GM23248 (cell line): ENCODE results near the gene SUSD6. TPM values are rescaled to one million over a fixed set of nuclear protein-coding genes. Genes with fewer than 3 reads are reported as not detected.
A peak's percentile ranks its signal among the peaks of the same experiment; 100 is the strongest.

Experiments used
- DNase-seq: peaks from one replicate; pipeline ENCODE4 v3.0.0-alpha.2; 2015
- H2AFZ ChIP-seq: fragments of 200-600 bp; sonication (generic); 2 replicates; pipeline ENCODE4 v1.6.1; 2016; ENCODE audit warnings: antibody characterized with exemption
- H3F3A ChIP-seq: fragments of 200-600 bp; sonication (generic); 2 replicates; pipeline ENCODE4 v1.6.1; 2016; ENCODE audit warnings: mild to moderate bottlenecking, antibody characterized with exemption, mixed run types; ENCODE audit not compliant: insufficient read depth
- H3K27ac ChIP-seq: fragments of 200-600 bp; sonication (generic); 2 replicates; pipeline ENCODE4 v1.5.1; 2016; ENCODE audit warnings: mild to moderate bottlenecking
- H3K27me3 ChIP-seq: fragments of 200-600 bp; sonication (generic); replicated peaks from 2 replicates; pipeline ENCODE4 v1.6.1; 2016; ENCODE audit warnings: mild to moderate bottlenecking; ENCODE audit not compliant: insufficient read depth
- H3K36me3 ChIP-seq: fragments of 200-600 bp; sonication (generic); 2 replicates; pipeline ENCODE4 v1.6.1; 2016; ENCODE audit warnings: low read depth, mild to moderate bottlenecking
- H3K4me1 ChIP-seq: fragments of 200-600 bp; sonication (generic); 2 replicates; pipeline ENCODE4 v1.6.1; 2016; ENCODE audit warnings: mild to moderate bottlenecking; ENCODE audit not compliant: insufficient read depth
- H3K4me2 ChIP-seq: fragments of 200-600 bp; sonication (generic); one replicate; pipeline ENCODE4 v1.6.1; 2016; ENCODE audit warnings: mild to moderate bottlenecking; ENCODE audit not compliant: unreplicated experiment
- H3K4me3 ChIP-seq: fragments of 200-600 bp; sonication (generic); 2 replicates; pipeline ENCODE4 v1.5.1; 2016; ENCODE audit warnings: mild to moderate bottlenecking
- H3K79me2 ChIP-seq: fragments of 200-600 bp; sonication (generic); 2 replicates; pipeline ENCODE4 v1.6.1; 2016; ENCODE audit warnings: mild to moderate bottlenecking; ENCODE audit not compliant: insufficient read depth
- H3K9ac ChIP-seq: fragments of 200-600 bp; sonication (generic); 2 replicates; pipeline ENCODE4 v1.6.1; 2016; ENCODE audit warnings: mild to moderate bottlenecking
- H3K9me2 ChIP-seq: fragments of 200-600 bp; sonication (generic); 2 replicates; pipeline ENCODE4 v1.6.1; 2016; ENCODE audit warnings: mixed run types, mild to moderate bottlenecking, moderate library complexity; ENCODE audit not compliant: insufficient read depth
- H3K9me3 ChIP-seq: fragments of 200-600 bp; sonication (generic); one replicate; pipeline ENCODE4 v1.6.1; 2017; ENCODE audit warnings: low read depth
- H4K20me1 ChIP-seq: fragments of 200-600 bp; sonication (generic); 2 replicates; pipeline ENCODE4 v1.6.0; 2016; ENCODE audit not compliant: insufficient read depth
- EZH2 ChIP-seq: fragments of 200-600 bp; sonication (generic); IDR thresholded peaks from 2 replicates; pipeline ENCODE4 v1.6.1; 2018; ENCODE audit warnings: antibody characterized with exemption, mild to moderate bottlenecking; ENCODE audit not compliant: insufficient read depth, poor library complexity, severe bottlenecking
- EZH2phosphoT487 ChIP-seq: fragments of 200-600 bp; sonication (generic); IDR thresholded peaks from 2 replicates; pipeline ENCODE4 v1.6.1; 2018; ENCODE audit warnings: antibody characterized with exemption, moderate library complexity, mild to moderate bottlenecking, low read depth; ENCODE audit not compliant: insufficient read depth
- WGBS, 2 experiments: methylation state at CpG; one replicate each; pipeline ENCODE4 v1.1.6; 2015 to 2017; ENCODE audit warnings: low lambda C conversion rate in 2 of 2, low coverage in 1 of 2; ENCODE audit errors: missing lambda C conversion rate in 2 of 2; 5-methylcytosine and 5-hydroxymethylcytosine counted together
- in situ Hi-C: fragments of 300-500 bp; cut with MboI; formaldehyde crosslinking; loops from 2 replicates; pipeline ENCODE4 v1.15.0; 2020
- polyA plus RNA-seq: library from polyadenylated mRNA; unstranded; fragments of >200 nt; fragmentation: Nextera tagmentation; extraction: Ambion mirVana; gene quantifications from 2 replicates; pipeline ENCODE4 v1.2.1, GENCODE V29; 2016
- total RNA-seq: library from RNA; depleted of rRNA; stranded (reverse); fragments of >200 nt; shearing (Covaris generic); gene quantifications from 2 replicates; pipeline ENCODE4 v1.2.3, GENCODE V29; 2014

SUSD6 gene
- total and polyA plus RNA-seq, 2 experiments from 2014 or later, result 12.2 to 24.1 TPM

GRCh38 chr14:69661194-69661537, 49.8 kb downstream of the SUSD6 start:
- H3K9me2 ChIP-seq, result no peaks in the 10 kb centered on the region
- TF ChIP-seq EZH2phosphoT487 (no peak), EZH2 (no peak)
- no peaks in the 10 kb centered on the region for H3K27me3 ChIP-seq
- H2AFZ ChIP-seq, result no peak overlapping the region
- H3K4me1 ChIP-seq, result peaks cover 50% of the 10 kb centered on the region
- no peak overlapping the region for H3K4me2 ChIP-seq
- H3K79me2 ChIP-seq, result peaks cover 92% of the 10 kb centered on the region
- in situ Hi-C loops, result no loop called here
- H3K27ac ChIP-seq, result no peak overlapping the region
- no peak for DNase-seq
- no peak overlapping the region for H3K4me3 ChIP-seq
- no peak overlapping the region for H3K9ac ChIP-seq
- H3K36me3 ChIP-seq, result no peaks in the 10 kb centered on the region
- H3F3A ChIP-seq, result peaks cover 26% of the 10 kb centered on the region
- no peaks in the 10 kb centered on the region for H3K9me3 ChIP-seq
- no peaks in the 10 kb centered on the region for H4K20me1 ChIP-seq
- WGBS, 2 experiments, result 96 to 100% methylated on average over 1 of the region's 1 CpG

GRCh38 chr14:69662636-69663299, 51.4 kb downstream of the SUSD6 start:
- peaks cover 57% of the 10 kb centered on the region for H3K4me1 ChIP-seq
- H3F3A ChIP-seq, result peaks cover 37% of the 10 kb centered on the region
- no peaks in the 10 kb centered on the region for H3K36me3 ChIP-seq
- DNase-seq, result peak; percentile 46
- peak overlapping the region; percentile 4; the same call in 1 of the 2 replicates for H3K9ac ChIP-seq
- in situ Hi-C loops, result no loop called here
- peak overlapping the region; percentile 3 for H3K4me2 ChIP-seq
- H4K20me1 ChIP-seq, result no peaks in the 10 kb centered on the region
- peak overlapping the region; percentile 55 for H3K27ac ChIP-seq
- H3K79me2 ChIP-seq, result peaks cover 80% of the 10 kb centered on the region
- no peaks in the 10 kb centered on the region for H3K9me2 ChIP-seq
- H2AFZ ChIP-seq, result no peak overlapping the region
- no peaks in the 10 kb centered on the region for H3K27me3 ChIP-seq
- TF ChIP-seq EZH2phosphoT487, result no peak
- TF ChIP-seq EZH2, result no peak
- H3K4me3 ChIP-seq, result no peak overlapping the region
- H3K9me3 ChIP-seq, result no peaks in the 10 kb centered on the region
- 97 to 98% methylated on average over 1 of the region's 1 CpG for WGBS, 2 experiments

GRCh38 chr14:69663300-69663643, 51.9 kb downstream of the SUSD6 start:
- Histone ChIP-seq H3K27me3 (no peaks in the 10 kb centered on the region), H3K9ac (peak overlapping the region; percentile 4; the same call in 1 of the 2 replicates), H3K4me3 (no peak overlapping the region), H4K20me1 (no peaks in the 10 kb centered on the region), H3K4me2 (no peak overlapping the region), H3K4me1 (peaks cover 52% of the 10 kb centered on the region), H2AFZ (no peak overlapping the region), H3K79me2 (peaks cover 80% of the 10 kb centered on the region), H3F3A (peaks cover 39% of the 10 kb centered on the region), H3K27ac (peak overlapping the region; percentile 55), H3K9me3 (no peaks in the 10 kb centered on the region), H3K36me3 (no peaks in the 10 kb centered on the region), H3K9me2 (no peaks in the 10 kb centered on the region)
- no peak for TF ChIP-seq EZH2
- TF ChIP-seq EZH2phosphoT487, result no peak
- 24% methylated on average over 3 of the region's 3 CpGs for WGBS, 2 experiments
- DNase-seq, result peak; percentile 44
- in situ Hi-C loops, result no loop called here

DNA sequence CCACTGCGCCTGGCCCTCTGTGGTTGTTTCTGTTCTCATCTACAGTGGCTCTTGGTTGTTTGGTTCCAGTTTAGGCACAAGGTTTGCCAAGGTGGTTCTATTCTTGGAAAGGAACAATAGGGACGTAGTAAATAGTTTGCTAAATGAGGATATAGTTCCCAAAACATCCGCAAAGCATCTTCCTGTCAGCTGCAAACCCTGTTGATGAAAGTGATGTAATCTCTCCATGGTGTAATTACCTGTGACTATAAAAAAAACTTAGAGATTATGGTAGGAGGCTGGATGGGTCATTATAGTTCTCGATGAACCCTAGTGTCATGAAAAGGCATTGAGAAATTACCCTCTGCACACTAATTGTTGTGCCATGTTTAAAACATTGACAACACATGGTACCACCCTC, 52.9 kb downstream of the SUSD6 start:
- TF ChIP-seq EZH2phosphoT487 (no peak), EZH2 (no peak)
- Histone ChIP-seq H3K9me2 (no peaks in the 10 kb centered on the region), H3K4me1 (peaks cover 45% of the 10 kb centered on the region), H3K36me3 (no peaks in the 10 kb centered on the region), H3K79me2 (peaks cover 81% of the 10 kb centered on the region), H3K4me2 (no peak overlapping the region), H3K9ac (no peak overlapping the region), H3K27me3 (no peaks in the 10 kb centered on the region), H3K9me3 (no peaks in the 10 kb centered on the region), H3K27ac (no peak overlapping the region), H3K4me3 (no peak overlapping the region), H3F3A (peaks cover 39% of the 10 kb centered on the region), H4K20me1 (no peaks in the 10 kb centered on the region), H2AFZ (no peak overlapping the region)
- WGBS, 2 experiments, result 88 to 97% methylated on average over 4 of the region's 4 CpGs
- no peak for DNase-seq
- in situ Hi-C loops, result no loop called here
